A549 (cell line): ENCODE data around the gene RNF26. TPM values are rescaled to one million over a fixed set of nuclear protein-coding genes. Genes with fewer than 3 reads are reported as not detected.

Experiments used
- ATAC-seq, 2 experiments: fragments of 200-7000 bp in 1 of 2; fragments of >200 bp in 1 of 2; cut with Nextera tagmentation in 1 of 2; cut with Tn5 transposase in 1 of 2; 3 replicates each; pipeline versions ENCODE4 v1.8.0 to v1.9.1; 2018 to 2020; ENCODE audit warnings: mild to moderate bottlenecking in 1 of 2, moderate library complexity in 1 of 2
- CTCF ChIA-PET: fragments of 300-600 bp; sonication (Branson Sonifier 250); formaldehyde crosslinking; extraction: SDS; loops from one replicate; lab custom pipeline; 2021; ENCODE audit warnings: antibody characterized with exemption, inconsistent platforms; lab: Yijun Ruan, JAX
- POLR2A ChIA-PET: fragments of 350-600 bp; formaldehyde crosslinking; extraction: SDS; loops from one replicate; lab custom pipeline; 2021; ENCODE audit warnings: antibody characterized with exemption, inconsistent platforms; lab: Yijun Ruan, JAX
- DNase-seq, 2 experiments: peaks; one replicate each; pipeline versions ENCODE4 v3.0.0 to v3.0.0-alpha.2; 2011 to 2016; ENCODE audit warnings: low read depth in 1 of 2, low spot score in 1 of 2
- FAIRE-seq: peaks from 2 replicates; lab custom pipeline; 2011; peaks lifted over from hg19 to GRCh38; lab: Jason Lieb, UNC
- H3K27ac ChIP-seq, 2 experiments: fragments of >200 bp; sonication (Bioruptor Twin); formaldehyde crosslinking; 3 replicates each; pipeline ENCODE4 v1.5.1; 2016 to 2017
- H3K4me1 ChIP-seq: fragments of >200 bp; sonication (Bioruptor Twin); formaldehyde crosslinking; 3 replicates; pipeline ENCODE4 v1.6.1; 2016
- H3K4me2 ChIP-seq: fragments of >200 bp; sonication (Bioruptor Twin); formaldehyde crosslinking; 3 replicates; pipeline ENCODE4 v1.6.1; 2016
- H3K4me3 ChIP-seq: fragments of >200 bp; sonication (Bioruptor Twin); formaldehyde crosslinking; 3 replicates; pipeline ENCODE4 v1.5.1; 2016
- H3K9me3 ChIP-seq: fragments of >200 bp; sonication (Bioruptor Twin); formaldehyde crosslinking; 3 replicates; pipeline ENCODE4 v1.6.1; 2016
- CBX2 ChIP-seq: fragments of 200-600 bp; sonication (generic); IDR thresholded peaks from 2 replicates; pipeline ENCODE4 v1.6.1; 2016; ENCODE audit warnings: low read depth, mild to moderate bottlenecking, borderline replicate concordance
- CBX8 ChIP-seq: fragments of 200-600 bp; sonication (generic); IDR thresholded peaks from 2 replicates; pipeline ENCODE4 v1.6.1; 2016
- CEBPB ChIP-seq, 2 experiments: fragments of >200 bp in 1 of 2; sonication (Bioruptor Twin) in 1 of 2; formaldehyde crosslinking in 1 of 2; IDR thresholded peaks; 2 replicates each; pipeline ENCODE4 v1.6.1; 2012 to 2016
- CHD4 ChIP-seq: fragments of 200-600 bp; sonication (generic); IDR thresholded peaks from 2 replicates; pipeline ENCODE4 v1.6.1; 2016; ENCODE audit warnings: antibody characterized with exemption, mild to moderate bottlenecking, borderline replicate concordance
- CTCF ChIP-seq: fragments of >200 bp; sonication (Bioruptor Twin); formaldehyde crosslinking; IDR thresholded peaks from 3 replicates; pipeline ENCODE4 v1.5.1; 2016
- E2F6 ChIP-seq: IDR thresholded peaks from 2 replicates; pipeline ENCODE4 v1.6.1; 2012; ENCODE audit warnings: low read depth, borderline replicate concordance
- ELK1 ChIP-seq: fragments of 150-350 bp; IDR thresholded peaks from 2 replicates; pipeline ENCODE4 v1.6.1; 2014; ENCODE audit warnings: low read depth, mild to moderate bottlenecking, low read length
- EP300 ChIP-seq, 2 experiments: fragments of >200 bp; sonication (Bioruptor Twin); formaldehyde crosslinking; IDR thresholded peaks; 2 replicates in 1 of 2; 3 replicates in 1 of 2; pipeline ENCODE4 v1.6.1; 2016 to 2017
- FOSB ChIP-seq: fragments of 250-450 bp; sonication (Bioruptor Pico); IDR thresholded peaks from 2 replicates; pipeline ENCODE4 v1.5.0; 2020; ENCODE audit warnings: mild to moderate bottlenecking, moderate library complexity
- FOSL2 ChIP-seq, 2 experiments: fragments of 450-650 bp in 1 of 2; fragments of >200 bp in 1 of 2; sonication (Bioruptor Twin) in 1 of 2; formaldehyde crosslinking; IDR thresholded peaks; 2 replicates each; pipeline versions ENCODE4 v1.5.0 to v1.6.1; 2016 to 2020; ENCODE audit warnings: mild to moderate bottlenecking in 1 of 2, moderate library complexity in 1 of 2
- HES2 ChIP-seq: fragments of >200 bp; sonication (Bioruptor Twin); formaldehyde crosslinking; IDR thresholded peaks from 2 replicates; pipeline ENCODE4 v1.6.1; 2016
- HOXB13 ChIP-seq: fragments of 250-450 bp; sonication (Bioruptor Pico); IDR thresholded peaks from 2 replicates; pipeline ENCODE4 v1.5.0; 2020; ENCODE audit warnings: low read depth, mild to moderate bottlenecking, moderate library complexity
- HOXB5 ChIP-seq: fragments of 250-450 bp; sonication (Bioruptor Pico); IDR thresholded peaks from 2 replicates; pipeline ENCODE4 v1.5.0; 2020; ENCODE audit warnings: mild to moderate bottlenecking, moderate library complexity
- JUN ChIP-seq, 2 experiments: fragments of >200 bp; sonication (Bioruptor Twin); formaldehyde crosslinking; IDR thresholded peaks; 2 replicates in 1 of 2; 3 replicates in 1 of 2; pipeline ENCODE4 v1.6.1; 2016 to 2017
- JUNB ChIP-seq: fragments of >200 bp; sonication (Bioruptor Twin); formaldehyde crosslinking; IDR thresholded peaks from 2 replicates; pipeline ENCODE4 v1.6.1; 2016
- KDM1A ChIP-seq: fragments of 200-600 bp; sonication (generic); IDR thresholded peaks from 2 replicates; pipeline ENCODE4 v1.6.1; 2016; ENCODE audit warnings: low read depth, mild to moderate bottlenecking
- MAFK ChIP-seq: fragments of 450-650 bp; IDR thresholded peaks from 2 replicates; pipeline ENCODE4 v1.6.1; 2014; ENCODE audit not compliant: partially characterized antibody
- MYC ChIP-seq: IDR thresholded peaks from 2 replicates; pipeline ENCODE4 v1.6.1; 2012; ENCODE audit warnings: mild to moderate bottlenecking, inconsistent platforms, low read length, improper control_type of control experiment, borderline replicate concordance
- NFE2L2 ChIP-seq: fragments of 150-350 bp; conservative IDR thresholded peaks from 2 replicates; pipeline ENCODE4 v1.6.1; 2014; ENCODE audit warnings: low read length
- NR3C1 ChIP-seq: fragments of >200 bp; sonication (Bioruptor Twin); formaldehyde crosslinking; IDR thresholded peaks from 3 replicates; pipeline ENCODE4 v1.6.1; 2017
- PHF8 ChIP-seq: fragments of 200-600 bp; sonication (generic); IDR thresholded peaks from 2 replicates; pipeline ENCODE4 v1.6.1; 2016; ENCODE audit warnings: low read depth, mild to moderate bottlenecking, antibody characterized with exemption, moderate library complexity, borderline replicate concordance
- POLR2AphosphoS2 ChIP-seq: conservative IDR thresholded peaks from 2 replicates; pipeline ENCODE4 v1.6.1; 2012; ENCODE audit warnings: low read length, improper control_type of control experiment, inconsistent platforms
- RAD21 ChIP-seq, 2 experiments: fragments of >200 bp in 1 of 2; sonication (Bioruptor Twin) in 1 of 2; formaldehyde crosslinking in 1 of 2; IDR thresholded peaks in 1 of 2; conservative IDR thresholded peaks in 1 of 2; 2 replicates in 1 of 2; 3 replicates in 1 of 2; pipeline ENCODE4 v1.6.1; 2012 to 2018; ENCODE audit warnings: inconsistent platforms in 1 of 2
- REST ChIP-seq: fragments of 200-600 bp; sonication (generic); IDR thresholded peaks from 2 replicates; pipeline ENCODE4 v1.6.1; 2016; ENCODE audit warnings: antibody characterized with exemption, mild to moderate bottlenecking, moderate library complexity
- RNF2 ChIP-seq: fragments of 200-600 bp; sonication (generic); IDR thresholded peaks from 2 replicates; pipeline ENCODE4 v1.6.1; 2016; ENCODE audit warnings: low read depth, mild to moderate bottlenecking, antibody characterized with exemption, moderate library complexity, borderline replicate concordance
- SREBF2 ChIP-seq: fragments of 450-650 bp; IDR thresholded peaks from 2 replicates; pipeline ENCODE4 v1.6.1; 2014; ENCODE audit warnings: mild to moderate bottlenecking, moderate library complexity
- TP53 ChIP-seq: fragments of 250-450 bp; sonication (Bioruptor Pico); IDR thresholded peaks from 2 replicates; pipeline ENCODE4 v1.5.0; 2021; ENCODE audit warnings: mild to moderate bottlenecking, moderate library complexity
- ZC3H11A ChIP-seq: fragments of 450-650 bp; IDR thresholded peaks from 2 replicates; pipeline ENCODE4 v1.6.1; 2014; ENCODE audit warnings: antibody characterized with exemption, mild to moderate bottlenecking
- ZNF302 ChIP-seq: fragments of 250-450 bp; sonication (Bioruptor Pico); IDR thresholded peaks from 2 replicates; pipeline ENCODE4 v1.9.0; 2021; ENCODE audit warnings: inconsistent platforms, mild to moderate bottlenecking, moderate library complexity
- WGBS: methylation state at CpG from one replicate; pipeline ENCODE4 v1.1.6; 2017; ENCODE audit errors: missing lambda C conversion rate; 5-methylcytosine and 5-hydroxymethylcytosine counted together
- polyA plus RNA-seq, 4 experiments: library from polyadenylated mRNA; depleted of rRNA in 3 of 4; stranded (reverse); fragments of >200 nt; fragmentation: RNase III in 1 of 4; extraction: RNeasy Plus Mini Kit Qiagen cat#74134 plus additional on column Dnase treatment in 1 of 4; gene quantifications; 2 replicates in 3 of 4; 3 replicates in 1 of 4; pipeline ENCODE4 v1.2.3, GENCODE V29; 2011 to 2017

Gene RNF26
- polyA plus RNA-seq, 2 of the 4 experiments (the other 2 are of a cell fraction), result 23.5 to 26.5 TPM

GRCh38 chr11:119309411-119309810 is 24.9 kb upstream of the RNF26 start:
- Histone ChIP-seq H3K27ac (no peak overlapping the region), H3K4me1 (no peaks in the 10 kb centered on the region), H3K9me3 (no peaks in the 10 kb centered on the region), H3K4me3 (no peak overlapping the region), H3K4me2 (no peak overlapping the region)
- ChIA-PET CTCF (interaction anchor here (0.8 to 6.9 kb wide), 8 partner anchors 10 to 141 kb away, joined by 3 to 43 read pairs (median 4); partner anchors contain the start of genes CBL and NLRX1), POLR2A (no interaction called here)
- TF ChIP-seq MAFK (no peak), MYC (no peak), TP53 (no peak), CEBPB (IDR thresholded peaks at IDR 0.05) (no peak), SREBF2 (no peak), E2F6 (no peak), HOXB13 (no peak), RAD21 (conservative IDR thresholded peaks at IDR 0.05 in 1 of 2, IDR thresholded peaks at IDR 0.05 in 1 of 2) (no peak), REST (no peak), ELK1 (no peak), POLR2AphosphoS2 (no peak), ZC3H11A (no peak), EP300 (IDR thresholded peaks at IDR 0.05) (no peak), JUN (IDR thresholded peaks at IDR 0.05) (no peak), PHF8 (no peak), FOSL2 (IDR thresholded peaks at IDR 0.05) (no peak), FOSL2 (CRISPR knock-in tag; IDR thresholded peaks at IDR 0.05) (no peak), NFE2L2 (no peak), NR3C1 (no peak), CHD4 (no peak), HES2 (no peak)
- FAIRE-seq (no peak), ATAC-seq (no peak), DNase-seq (no peak)
- 92% methylated on average over 10 of the region's 11 CpGs for WGBS

- Histone ChIP-seq H3K4me1 (peaks cover under 1% of the 10 kb centered on the region; the same call in 2 of the 3 replicates), H3K4me2 (no peak overlapping the region), H3K27ac (no peak overlapping the region), H3K4me3 (no peak overlapping the region), H3K9me3 (no peaks in the 10 kb centered on the region)
- ChIA-PET CTCF (interaction anchor here (0.8 to 2.6 kb wide), 5 partner anchors 9 to 141 kb away, joined by 3 to 12 read pairs (median 4); partner anchors contain the start of genes CBL and NLRX1), POLR2A (interaction anchor here (0.5 kb wide), 1 partner anchor 225 kb away, joined by 6 read pairs; no protein-coding TSS in a partner anchor)
- no peak for ATAC-seq
- no peak for FAIRE-seq
- DNase-seq, result no peak
- TF ChIP-seq CBX2 (no peak), MAFK (no peak), ZNF302 (CRISPR knock-in tag) (no peak), CTCF (no peak), E2F6 (no peak), CBX8 (no peak), NFE2L2 (no peak), TP53 (no peak), HOXB5 (CRISPR knock-in tag) (no peak), FOSB (no peak), JUNB (no peak), KDM1A (no peak), RNF2 (no peak), FOSL2 (IDR thresholded peaks at IDR 0.05) (no peak), FOSL2 (CRISPR knock-in tag; IDR thresholded peaks at IDR 0.05) (no peak)
- 92% methylated on average over 12 of the region's 17 CpGs for WGBS
Observed at GRCh38 chr11:119309953-119310681, 24.2 kb upstream of the RNF26 start.
